Liver (tissue), 3 donors: ENCODE data around the gene CEP350.

Experiments
- ATF3 ChIP-seq: IDR thresholded peaks from 2 replicates; pipeline ENCODE4 v1.6.1; 2016; ENCODE audit warnings: antibody characterized with exemption
- CTCF ChIP-seq: fragments of 150-350 bp; IDR thresholded peaks from 2 replicates; pipeline ENCODE4 v1.5.1; 2017; ENCODE audit warnings: improper control_type of control experiment, low read depth, low read length; ENCODE audit not compliant: missing input control
- GABPA ChIP-seq, 2 donors: IDR thresholded peaks in 1 of 2; conservative IDR thresholded peaks in 1 of 2; 2 replicates each; pipeline ENCODE4 v1.6.1; 2016; ENCODE audit warnings: antibody characterized with exemption in 2 of 2, mild to moderate bottlenecking in 1 of 2, moderate library complexity in 1 of 2
- HNF4A ChIP-seq, 2 donors: conservative IDR thresholded peaks; 2 replicates each; pipeline ENCODE4 v1.6.1; 2016; ENCODE audit warnings: antibody characterized with exemption in 2 of 2, mild to moderate bottlenecking in 2 of 2
- JUND ChIP-seq, 2 donors: IDR thresholded peaks; 2 replicates each; pipeline ENCODE4 v1.6.1; 2016; ENCODE audit warnings: antibody characterized with exemption in 2 of 2
- MAX ChIP-seq: IDR thresholded peaks from 2 replicates; pipeline ENCODE4 v1.6.1; 2016; ENCODE audit warnings: antibody characterized with exemption
- TF ChIP-seq, protein P1 (sequence below): IDR thresholded peaks from 2 replicates; pipeline ENCODE4 v1.6.1; 2016; ENCODE audit warnings: antibody characterized with exemption, mild to moderate bottlenecking
- donor health status: healthy.
- donor health status: healthy.

GRCh38 chr1:180028864-180029263, 74.3 kb downstream of the CEP350 start:
- TF ChIP-seq MAX (no peak), CTCF (peak; percentile 5), JUND (IDR thresholded peaks at IDR 0.05) (no peak), GABPA (IDR thresholded peaks at IDR 0.05 in 1 of 2, conservative IDR thresholded peaks at IDR 0.05 in 1 of 2) (no peak), HNF4A (conservative IDR thresholded peaks at IDR 0.05) (no peak), ATF3 (no peak)
- TF ChIP-seq, protein P1, sequence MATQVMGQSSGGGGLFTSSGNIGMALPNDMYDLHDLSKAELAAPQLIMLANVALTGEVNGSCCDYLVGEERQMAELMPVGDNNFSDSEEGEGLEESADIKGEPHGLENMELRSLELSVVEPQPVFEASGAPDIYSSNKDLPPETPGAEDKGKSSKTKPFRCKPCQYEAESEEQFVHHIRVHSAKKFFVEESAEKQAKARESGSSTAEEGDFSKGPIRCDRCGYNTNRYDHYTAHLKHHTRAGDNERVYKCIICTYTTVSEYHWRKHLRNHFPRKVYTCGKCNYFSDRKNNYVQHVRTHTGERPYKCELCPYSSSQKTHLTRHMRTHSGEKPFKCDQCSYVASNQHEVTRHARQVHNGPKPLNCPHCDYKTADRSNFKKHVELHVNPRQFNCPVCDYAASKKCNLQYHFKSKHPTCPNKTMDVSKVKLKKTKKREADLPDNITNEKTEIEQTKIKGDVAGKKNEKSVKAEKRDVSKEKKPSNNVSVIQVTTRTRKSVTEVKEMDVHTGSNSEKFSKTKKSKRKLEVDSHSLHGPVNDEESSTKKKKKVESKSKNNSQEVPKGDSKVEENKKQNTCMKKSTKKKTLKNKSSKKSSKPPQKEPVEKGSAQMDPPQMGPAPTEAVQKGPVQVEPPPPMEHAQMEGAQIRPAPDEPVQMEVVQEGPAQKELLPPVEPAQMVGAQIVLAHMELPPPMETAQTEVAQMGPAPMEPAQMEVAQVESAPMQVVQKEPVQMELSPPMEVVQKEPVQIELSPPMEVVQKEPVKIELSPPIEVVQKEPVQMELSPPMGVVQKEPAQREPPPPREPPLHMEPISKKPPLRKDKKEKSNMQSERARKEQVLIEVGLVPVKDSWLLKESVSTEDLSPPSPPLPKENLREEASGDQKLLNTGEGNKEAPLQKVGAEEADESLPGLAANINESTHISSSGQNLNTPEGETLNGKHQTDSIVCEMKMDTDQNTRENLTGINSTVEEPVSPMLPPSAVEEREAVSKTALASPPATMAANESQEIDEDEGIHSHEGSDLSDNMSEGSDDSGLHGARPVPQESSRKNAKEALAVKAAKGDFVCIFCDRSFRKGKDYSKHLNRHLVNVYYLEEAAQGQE, result no peak
